Spleen (tissue), 7 donors: ENCODE data around the gene MARCHF10.

Source experiments
- POLR2A ChIP-seq, 3 donors: fragments of 450-650 bp; IDR thresholded peaks; one replicate each; pipeline ENCODE4 v1.5.1; 2017; ENCODE audit warnings: antibody characterized with exemption in 3 of 3, mild to moderate bottlenecking in 1 of 3
- POLR2AphosphoS5 ChIP-seq, 3 donors: sonication (generic); formaldehyde crosslinking; IDR thresholded peaks; one replicate each; pipeline ENCODE4 v1.5.1; 2017; ENCODE audit warnings: antibody characterized with exemption in 3 of 3
- TF ChIP-seq, protein P1 (sequence below), 11 experiments: fragments of 200-600 bp in 7 of 11; fragments of 450-650 bp in 4 of 11; sonication (generic) in 4 of 11; IDR thresholded peaks in 8 of 11; conservative IDR thresholded peaks in 3 of 11; 1 replicate in 7 of 11; 2 replicates in 4 of 11; pipeline versions ENCODE4 v1.4.0 to v1.8.0; 2016 to 2021; ENCODE audit warnings: antibody characterized with exemption in 11 of 11, inconsistent platforms in 4 of 11, mild to moderate bottlenecking in 1 of 11
- donor health status: DM: no; HTN: no; CAD: no; lungs with moderate emphysema.
- donor health status: DM: no; HTN: no; CAD: no.
- donor health status: DM: no; HTN: no; CAD: no.

DNA sequence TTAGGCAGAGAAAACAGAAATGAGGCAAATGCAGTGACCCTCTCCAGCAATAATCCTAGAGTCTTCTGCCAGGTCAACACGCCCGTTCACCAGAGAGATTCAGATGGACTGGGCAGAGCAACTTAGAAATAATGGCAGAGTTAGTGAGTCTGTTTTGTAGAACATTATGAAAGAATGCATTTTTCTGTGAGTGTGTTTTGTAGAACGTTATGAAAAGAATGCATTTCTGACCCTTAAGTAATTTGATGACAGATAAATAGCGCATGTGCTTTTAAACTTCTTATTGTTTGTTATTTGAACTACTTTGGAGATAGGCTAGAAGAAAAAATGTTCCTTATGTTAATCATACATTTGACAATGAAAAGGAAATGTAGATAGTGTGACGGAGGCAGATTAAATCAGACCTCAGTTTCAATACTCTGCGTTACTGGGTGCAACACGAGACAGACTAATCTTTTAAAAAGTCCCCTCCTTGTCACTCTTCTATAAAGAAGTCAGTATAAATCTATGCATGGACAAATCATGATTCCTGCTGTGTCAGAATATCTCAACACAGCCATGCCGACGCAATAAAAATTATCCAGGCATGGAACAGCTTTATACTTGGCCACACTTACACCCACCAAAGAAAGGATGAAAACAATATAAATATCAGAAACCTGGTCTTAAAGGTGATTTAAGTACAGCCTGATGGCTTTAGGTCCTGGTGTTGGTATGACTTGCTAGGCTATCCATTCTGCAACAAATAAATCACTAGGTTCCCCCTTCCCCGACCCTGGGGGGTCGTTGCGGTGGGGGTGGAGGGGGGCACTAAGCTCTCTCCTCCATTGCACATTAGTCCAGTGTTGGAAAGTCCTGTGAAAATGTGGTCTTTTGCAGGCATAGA is 47.8 kb downstream of the MARCHF10 start:
- TF ChIP-seq, protein P1, sequence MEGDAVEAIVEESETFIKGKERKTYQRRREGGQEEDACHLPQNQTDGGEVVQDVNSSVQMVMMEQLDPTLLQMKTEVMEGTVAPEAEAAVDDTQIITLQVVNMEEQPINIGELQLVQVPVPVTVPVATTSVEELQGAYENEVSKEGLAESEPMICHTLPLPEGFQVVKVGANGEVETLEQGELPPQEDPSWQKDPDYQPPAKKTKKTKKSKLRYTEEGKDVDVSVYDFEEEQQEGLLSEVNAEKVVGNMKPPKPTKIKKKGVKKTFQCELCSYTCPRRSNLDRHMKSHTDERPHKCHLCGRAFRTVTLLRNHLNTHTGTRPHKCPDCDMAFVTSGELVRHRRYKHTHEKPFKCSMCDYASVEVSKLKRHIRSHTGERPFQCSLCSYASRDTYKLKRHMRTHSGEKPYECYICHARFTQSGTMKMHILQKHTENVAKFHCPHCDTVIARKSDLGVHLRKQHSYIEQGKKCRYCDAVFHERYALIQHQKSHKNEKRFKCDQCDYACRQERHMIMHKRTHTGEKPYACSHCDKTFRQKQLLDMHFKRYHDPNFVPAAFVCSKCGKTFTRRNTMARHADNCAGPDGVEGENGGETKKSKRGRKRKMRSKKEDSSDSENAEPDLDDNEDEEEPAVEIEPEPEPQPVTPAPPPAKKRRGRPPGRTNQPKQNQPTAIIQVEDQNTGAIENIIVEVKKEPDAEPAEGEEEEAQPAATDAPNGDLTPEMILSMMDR (IDR thresholded peaks at IDR 0.05 in 8 of 11, conservative IDR thresholded peaks at IDR 0.05 in 3 of 11): no peak
- TF ChIP-seq POLR2A (IDR thresholded peaks at IDR 0.05): no peak
- no peak for TF ChIP-seq POLR2AphosphoS5 (IDR thresholded peaks at IDR 0.05)
